Peyer's patch (tissue), 4 donors: ENCODE results near the gene OR2S2.

Experiments
- POLR2A ChIP-seq, 2 donors: fragments of 450-650 bp; IDR thresholded peaks; one replicate each; pipeline ENCODE4 v1.5.1; 2017; ENCODE audit warnings: antibody characterized with exemption in 2 of 2, mild to moderate bottlenecking in 2 of 2, moderate library complexity in 2 of 2
- TF ChIP-seq, protein P1 (sequence below), 6 experiments: fragments of 450-650 bp in 4 of 6; fragments of 200-600 bp in 2 of 6; sonication (generic) in 1 of 6; IDR thresholded peaks; one replicate each; pipeline ENCODE4 v1.5.1; 2017 to 2019; ENCODE audit warnings: antibody characterized with exemption in 6 of 6, mild to moderate bottlenecking in 3 of 6, moderate library complexity in 1 of 6

DNA sequence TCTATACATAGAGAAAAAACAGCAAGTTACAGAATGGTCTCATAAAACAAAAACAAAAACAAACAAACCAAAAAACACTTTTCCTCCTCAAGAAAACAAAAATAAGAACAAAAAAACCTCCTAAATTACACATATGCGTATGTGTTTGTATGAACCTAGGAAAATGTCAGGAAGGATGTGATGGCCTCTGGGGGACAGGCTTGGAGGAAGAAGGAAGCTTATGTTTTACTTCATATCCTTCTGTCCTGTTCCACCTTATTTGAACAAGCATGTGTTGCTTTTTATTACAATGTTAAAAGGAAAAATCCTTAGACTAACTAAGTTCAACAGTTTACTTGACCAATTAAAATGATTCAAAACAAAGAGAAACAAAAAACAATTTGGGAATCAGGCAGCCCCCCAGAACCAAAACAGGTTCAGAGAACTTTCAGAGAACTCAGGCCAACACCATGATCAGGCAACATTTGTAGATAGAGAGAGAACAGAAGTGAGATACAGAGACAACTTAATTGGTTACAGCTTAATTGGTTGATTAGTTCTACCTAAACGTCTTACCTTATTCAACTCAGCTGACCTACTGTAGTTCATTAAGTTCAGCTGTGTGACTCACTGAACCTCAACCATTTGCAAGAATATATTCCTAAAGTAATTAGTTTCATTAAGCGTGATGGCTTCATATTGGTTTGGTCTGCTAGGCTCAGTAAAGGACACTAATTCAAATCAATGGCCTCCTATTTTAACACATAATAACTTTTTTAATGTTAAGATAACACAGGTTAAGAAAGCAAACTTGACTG, 38.5 kb downstream of the OR2S2 start:
- TF ChIP-seq, protein P1, sequence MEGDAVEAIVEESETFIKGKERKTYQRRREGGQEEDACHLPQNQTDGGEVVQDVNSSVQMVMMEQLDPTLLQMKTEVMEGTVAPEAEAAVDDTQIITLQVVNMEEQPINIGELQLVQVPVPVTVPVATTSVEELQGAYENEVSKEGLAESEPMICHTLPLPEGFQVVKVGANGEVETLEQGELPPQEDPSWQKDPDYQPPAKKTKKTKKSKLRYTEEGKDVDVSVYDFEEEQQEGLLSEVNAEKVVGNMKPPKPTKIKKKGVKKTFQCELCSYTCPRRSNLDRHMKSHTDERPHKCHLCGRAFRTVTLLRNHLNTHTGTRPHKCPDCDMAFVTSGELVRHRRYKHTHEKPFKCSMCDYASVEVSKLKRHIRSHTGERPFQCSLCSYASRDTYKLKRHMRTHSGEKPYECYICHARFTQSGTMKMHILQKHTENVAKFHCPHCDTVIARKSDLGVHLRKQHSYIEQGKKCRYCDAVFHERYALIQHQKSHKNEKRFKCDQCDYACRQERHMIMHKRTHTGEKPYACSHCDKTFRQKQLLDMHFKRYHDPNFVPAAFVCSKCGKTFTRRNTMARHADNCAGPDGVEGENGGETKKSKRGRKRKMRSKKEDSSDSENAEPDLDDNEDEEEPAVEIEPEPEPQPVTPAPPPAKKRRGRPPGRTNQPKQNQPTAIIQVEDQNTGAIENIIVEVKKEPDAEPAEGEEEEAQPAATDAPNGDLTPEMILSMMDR (IDR thresholded peaks at IDR 0.05), result no peak
- no peak for TF ChIP-seq POLR2A (IDR thresholded peaks at IDR 0.05)
